SK-N-SH (cell line): ENCODE data around the gene BBS9. TPM values are rescaled to one million over a fixed set of nuclear protein-coding genes. Genes with fewer than 3 reads are reported as not detected.

Experiments used
- CTCF ChIA-PET: fragments of 300-600, 350-600 bp; formaldehyde crosslinking; extraction: SDS; loops from one replicate; lab custom pipeline; 2021; lab: Yijun Ruan, JAX
- POLR2A ChIA-PET: fragments of 350-600 bp; sonication (Branson Sonifier 250); formaldehyde crosslinking; extraction: SDS; loops from one replicate; lab custom pipeline; 2020; ENCODE audit warnings: antibody characterized with exemption, inconsistent platforms; lab: Yijun Ruan, JAX
- DNase-seq: peaks from one replicate; pipeline ENCODE4 v3.0.0; 2012
- H2AFZ ChIP-seq: fragments of 200-600 bp; sonication (generic); 2 replicates; pipeline ENCODE4 v1.8.1; 2016; ENCODE audit warnings: antibody characterized with exemption, mild to moderate bottlenecking, low read depth
- H3F3A ChIP-seq: fragments of 200-600 bp; sonication (generic); replicated peaks from 2 replicates; pipeline ENCODE3; 2016; ENCODE audit warnings: antibody characterized with exemption, mild to moderate bottlenecking; ENCODE audit not compliant: insufficient read depth
- H3K27ac ChIP-seq, 2 experiments: fragments of 200-500 bp in 1 of 2; fragments of 200-600 bp in 1 of 2; sonication (Bioruptor generic) in 1 of 2; sonication (generic), shearing (Covaris generic) in 1 of 2; 2 replicates each; pipeline versions ENCODE4 v1.5.1 to v1.6.1; 2014 to 2016; ENCODE audit warnings: low read depth in 2 of 2, inconsistent platforms in 1 of 2, low read length in 1 of 2, mild to moderate bottlenecking in 1 of 2, mixed read lengths in 1 of 2
- H3K27me3 ChIP-seq: fragments of 200-600 bp; sonication (generic), shearing (Covaris generic); 2 replicates; pipeline ENCODE4 v1.6.1; 2016; ENCODE audit warnings: mixed run types; ENCODE audit not compliant: insufficient read depth
- H3K36me3 ChIP-seq, 2 experiments: fragments of 200-500 bp in 1 of 2; fragments of 200-600 bp in 1 of 2; sonication (Bioruptor generic) in 1 of 2; sonication (generic) in 1 of 2; replicated peaks in 1 of 2; 2 replicates each; pipeline versions ENCODE3 to v1.5.1; 2014 to 2016; ENCODE audit warnings: low read length in 1 of 2, mild to moderate bottlenecking in 1 of 2; ENCODE audit not compliant: insufficient read depth in 2 of 2, control insufficient read depth in 1 of 2
- H3K4me1 ChIP-seq, 2 experiments: fragments of 200-500 bp in 1 of 2; fragments of 200-600 bp in 1 of 2; sonication (Bioruptor generic) in 1 of 2; sonication (generic), shearing (Covaris generic) in 1 of 2; 2 replicates each; pipeline versions ENCODE4 v1.5.1 to v1.6.1; 2014 to 2016; ENCODE audit warnings: low read depth in 1 of 2, low read length in 1 of 2, mixed run types in 1 of 2; ENCODE audit not compliant: insufficient read depth in 2 of 2, control insufficient read depth in 1 of 2
- H3K4me2 ChIP-seq: fragments of 200-600 bp; sonication (generic), shearing (Covaris generic); 2 replicates; pipeline ENCODE4 v1.6.1; 2017; ENCODE audit warnings: mixed run types
- H3K4me3 ChIP-seq, 2 experiments: fragments of 200-500 bp in 1 of 2; fragments of 200-600 bp in 1 of 2; sonication (Bioruptor generic) in 1 of 2; sonication (generic), shearing (Covaris generic) in 1 of 2; 2 replicates each; pipeline versions ENCODE4 v1.5.1 to v1.8.1; 2014 to 2016; ENCODE audit warnings: low read depth in 2 of 2, inconsistent platforms in 1 of 2, low read length in 1 of 2, mild to moderate bottlenecking in 1 of 2, mixed read lengths in 1 of 2, moderate library complexity in 1 of 2
- H3K79me2 ChIP-seq: fragments of 200-600 bp; sonication (generic); 2 replicates; pipeline ENCODE4 v1.8.1; 2017; ENCODE audit warnings: mild to moderate bottlenecking; ENCODE audit not compliant: insufficient read depth
- H3K9ac ChIP-seq: fragments of 200-600 bp; sonication (generic); 2 replicates; pipeline ENCODE4 v1.6.1; 2017; ENCODE audit warnings: mixed run types
- H3K9me2 ChIP-seq: fragments of 200-600 bp; sonication (generic); 2 replicates; pipeline ENCODE4 v1.6.1; 2017; ENCODE audit warnings: mixed run types
- H3K9me3 ChIP-seq: fragments of 200-600 bp; sonication (generic); 2 replicates; pipeline ENCODE4 v1.6.1; 2017; ENCODE audit warnings: mixed run types, mild to moderate bottlenecking, moderate library complexity
- H4K20me1 ChIP-seq: fragments of 200-600 bp; sonication (generic); 2 replicates; pipeline ENCODE4 v1.6.1; 2017; ENCODE audit warnings: mild to moderate bottlenecking, mixed run types; ENCODE audit not compliant: insufficient read depth
- EZH2phosphoT487 ChIP-seq: fragments of 200-600 bp; sonication (generic); IDR thresholded peaks from 2 replicates; pipeline ENCODE4 v1.6.1; 2017; ENCODE audit warnings: low read depth, mixed run types, mild to moderate bottlenecking, antibody characterized with exemption, moderate library complexity, borderline replicate concordance
- FOXJ3 ChIP-seq: sonication (generic); formaldehyde crosslinking; IDR thresholded peaks from 2 replicates; pipeline ENCODE4 v1.5.1; 2020; ENCODE audit warnings: mild to moderate bottlenecking, missing genetic modification reagents
- FOXM1 ChIP-seq: IDR thresholded peaks from 2 replicates; pipeline ENCODE4 v1.4.0; 2012; ENCODE audit warnings: low read depth, mild to moderate bottlenecking
- GABPA ChIP-seq: IDR thresholded peaks from 2 replicates; pipeline ENCODE4 v1.4.0; 2012; ENCODE audit warnings: low read depth, mild to moderate bottlenecking
- GATA2 ChIP-seq: sonication (generic); formaldehyde crosslinking; IDR thresholded peaks from 2 replicates; pipeline ENCODE4 v1.5.0; 2020; ENCODE audit warnings: mild to moderate bottlenecking, missing genetic modification reagents
- JUND ChIP-seq: IDR thresholded peaks from 2 replicates; pipeline ENCODE4 v1.4.0; 2012
- MAX ChIP-seq: IDR thresholded peaks from 2 replicates; pipeline ENCODE4 v1.4.0; 2012; ENCODE audit warnings: low read depth
- MXI1 ChIP-seq: IDR thresholded peaks from 2 replicates; pipeline ENCODE4 v1.6.1; 2012; ENCODE audit warnings: mild to moderate bottlenecking, low read depth, low read length, improper control_type of control experiment
- NFIC ChIP-seq: IDR thresholded peaks from 2 replicates; pipeline ENCODE4 v1.4.0; 2012; ENCODE audit warnings: borderline replicate concordance
- NRF1 ChIP-seq: IDR thresholded peaks from 2 replicates; pipeline ENCODE4 v1.6.1; 2012; ENCODE audit warnings: low read depth, mild to moderate bottlenecking, low read length
- RAD21 ChIP-seq: IDR thresholded peaks from 2 replicates; pipeline ENCODE4 v1.6.1; 2012; ENCODE audit warnings: mild to moderate bottlenecking, low read length
- RCOR1 ChIP-seq: fragments of 150-350 bp; IDR thresholded peaks from 2 replicates; pipeline ENCODE4 v1.6.1; 2017; ENCODE audit warnings: antibody characterized with exemption, low read length
- SIN3A ChIP-seq: IDR thresholded peaks from 2 replicates; pipeline ENCODE4 v1.6.1; 2012; ENCODE audit warnings: low read depth, mild to moderate bottlenecking, low read length, moderate library complexity, borderline replicate concordance
- SMC3 ChIP-seq: IDR thresholded peaks from 2 replicates; pipeline ENCODE4 v1.6.1; 2012; ENCODE audit warnings: low read depth, low read length, improper control_type of control experiment
- TAF1 ChIP-seq: IDR thresholded peaks from 2 replicates; pipeline ENCODE4 v1.6.1; 2012; ENCODE audit warnings: low read depth, mild to moderate bottlenecking, low read length, moderate library complexity, borderline replicate concordance
- TEAD4 ChIP-seq: IDR thresholded peaks from 2 replicates; pipeline ENCODE4 v1.4.0; 2012; ENCODE audit warnings: mild to moderate bottlenecking, borderline replicate concordance; ENCODE audit not compliant: insufficient read depth
- polyA plus RNA-seq, 3 experiments: library from polyadenylated mRNA; depleted of rRNA; stranded (reverse); fragments of >200 nt; gene quantifications; 2 replicates each; pipeline ENCODE4 v1.2.3, GENCODE V29; 2012
- TF ChIP-seq, protein P1 (sequence below): fragments of 150-350 bp; IDR thresholded peaks from 2 replicates; pipeline ENCODE4 v1.6.1; 2017; ENCODE audit warnings: antibody characterized with exemption, low read length, low read depth, borderline replicate concordance
- TF ChIP-seq, protein P2 (sequence below): IDR thresholded peaks from 2 replicates; pipeline ENCODE4 v1.6.1; 2012; ENCODE audit warnings: mild to moderate bottlenecking, low read depth, low read length, moderate library complexity
- TF ChIP-seq, protein P3 (sequence below): fragments of 200-600 bp; sonication (generic); IDR thresholded peaks from 2 replicates; pipeline ENCODE4 v1.6.1; 2017; ENCODE audit warnings: antibody characterized with exemption, mild to moderate bottlenecking, moderate library complexity
- TF ChIP-seq, protein P4 (sequence below): fragments of 150-350 bp; IDR thresholded peaks from 2 replicates; pipeline ENCODE4 v1.6.1; 2016; ENCODE audit warnings: mild to moderate bottlenecking, low read depth, low read length

The BBS9 gene
- polyA plus RNA-seq, 1 of the 3 experiments (the other 2 are of a cell fraction): 7.5 TPM

DNA sequence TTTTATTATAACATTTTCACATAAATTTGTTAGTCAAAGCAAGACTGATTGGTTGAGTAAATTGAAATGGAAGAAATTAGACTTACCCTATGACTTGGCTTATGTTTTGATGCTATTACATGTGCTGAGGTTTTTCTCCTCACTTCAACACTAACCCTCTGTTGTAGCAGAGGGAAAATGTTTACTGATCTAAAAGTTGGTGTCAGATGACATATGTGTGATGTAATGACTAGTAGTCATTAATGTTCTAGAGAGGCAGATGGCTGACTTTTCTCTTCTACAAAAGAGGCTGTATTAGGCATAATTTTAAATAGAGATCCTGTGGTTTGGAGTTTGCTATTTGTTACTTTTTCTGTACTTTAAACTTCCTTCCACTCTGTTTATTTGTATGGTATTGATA is 266.0 kb downstream of the BBS9 start:
- Histone ChIP-seq H3K4me1 (peaks cover 0 to 4% of the 10 kb centered on the region in 2 experiments; a peak in 1 of 4 replicates), H3F3A (no peaks in the 10 kb centered on the region), H3K79me2 (no peaks in the 10 kb centered on the region), H3K9me3 (no peaks in the 10 kb centered on the region), H2AFZ (no peak overlapping the region), H3K9ac (no peak overlapping the region), H3K36me3 (no peaks in the 10 kb centered on the region), H4K20me1 (no peaks in the 10 kb centered on the region), H3K27me3 (no peaks in the 10 kb centered on the region), H3K4me3 (no peak overlapping the region), H3K4me2 (no peak overlapping the region), H3K9me2 (no peaks in the 10 kb centered on the region), H3K27ac (no peak overlapping the region)
- POLR2A ChIA-PET: no interaction called here
- CTCF ChIA-PET: no interaction called here
- TF ChIP-seq RCOR1 (no peak), JUND (no peak), EZH2phosphoT487 (no peak), TEAD4 (no peak), FOXM1 (no peak), MAX (no peak), TAF1 (no peak), GABPA (no peak), SIN3A (no peak), MXI1 (no peak), NRF1 (no peak), SMC3 (no peak), NFIC (no peak), FOXJ3 (CRISPR knock-in tag) (no peak), RAD21 (no peak), GATA2 (CRISPR knock-in tag) (no peak)
- TF ChIP-seq, protein P1, sequence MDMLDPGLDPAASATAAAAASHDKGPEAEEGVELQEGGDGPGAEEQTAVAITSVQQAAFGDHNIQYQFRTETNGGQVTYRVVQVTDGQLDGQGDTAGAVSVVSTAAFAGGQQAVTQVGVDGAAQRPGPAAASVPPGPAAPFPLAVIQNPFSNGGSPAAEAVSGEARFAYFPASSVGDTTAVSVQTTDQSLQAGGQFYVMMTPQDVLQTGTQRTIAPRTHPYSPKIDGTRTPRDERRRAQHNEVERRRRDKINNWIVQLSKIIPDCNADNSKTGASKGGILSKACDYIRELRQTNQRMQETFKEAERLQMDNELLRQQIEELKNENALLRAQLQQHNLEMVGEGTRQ: no peak
- TF ChIP-seq, protein P2, sequence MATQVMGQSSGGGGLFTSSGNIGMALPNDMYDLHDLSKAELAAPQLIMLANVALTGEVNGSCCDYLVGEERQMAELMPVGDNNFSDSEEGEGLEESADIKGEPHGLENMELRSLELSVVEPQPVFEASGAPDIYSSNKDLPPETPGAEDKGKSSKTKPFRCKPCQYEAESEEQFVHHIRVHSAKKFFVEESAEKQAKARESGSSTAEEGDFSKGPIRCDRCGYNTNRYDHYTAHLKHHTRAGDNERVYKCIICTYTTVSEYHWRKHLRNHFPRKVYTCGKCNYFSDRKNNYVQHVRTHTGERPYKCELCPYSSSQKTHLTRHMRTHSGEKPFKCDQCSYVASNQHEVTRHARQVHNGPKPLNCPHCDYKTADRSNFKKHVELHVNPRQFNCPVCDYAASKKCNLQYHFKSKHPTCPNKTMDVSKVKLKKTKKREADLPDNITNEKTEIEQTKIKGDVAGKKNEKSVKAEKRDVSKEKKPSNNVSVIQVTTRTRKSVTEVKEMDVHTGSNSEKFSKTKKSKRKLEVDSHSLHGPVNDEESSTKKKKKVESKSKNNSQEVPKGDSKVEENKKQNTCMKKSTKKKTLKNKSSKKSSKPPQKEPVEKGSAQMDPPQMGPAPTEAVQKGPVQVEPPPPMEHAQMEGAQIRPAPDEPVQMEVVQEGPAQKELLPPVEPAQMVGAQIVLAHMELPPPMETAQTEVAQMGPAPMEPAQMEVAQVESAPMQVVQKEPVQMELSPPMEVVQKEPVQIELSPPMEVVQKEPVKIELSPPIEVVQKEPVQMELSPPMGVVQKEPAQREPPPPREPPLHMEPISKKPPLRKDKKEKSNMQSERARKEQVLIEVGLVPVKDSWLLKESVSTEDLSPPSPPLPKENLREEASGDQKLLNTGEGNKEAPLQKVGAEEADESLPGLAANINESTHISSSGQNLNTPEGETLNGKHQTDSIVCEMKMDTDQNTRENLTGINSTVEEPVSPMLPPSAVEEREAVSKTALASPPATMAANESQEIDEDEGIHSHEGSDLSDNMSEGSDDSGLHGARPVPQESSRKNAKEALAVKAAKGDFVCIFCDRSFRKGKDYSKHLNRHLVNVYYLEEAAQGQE: no peak
- TF ChIP-seq, protein P3, sequence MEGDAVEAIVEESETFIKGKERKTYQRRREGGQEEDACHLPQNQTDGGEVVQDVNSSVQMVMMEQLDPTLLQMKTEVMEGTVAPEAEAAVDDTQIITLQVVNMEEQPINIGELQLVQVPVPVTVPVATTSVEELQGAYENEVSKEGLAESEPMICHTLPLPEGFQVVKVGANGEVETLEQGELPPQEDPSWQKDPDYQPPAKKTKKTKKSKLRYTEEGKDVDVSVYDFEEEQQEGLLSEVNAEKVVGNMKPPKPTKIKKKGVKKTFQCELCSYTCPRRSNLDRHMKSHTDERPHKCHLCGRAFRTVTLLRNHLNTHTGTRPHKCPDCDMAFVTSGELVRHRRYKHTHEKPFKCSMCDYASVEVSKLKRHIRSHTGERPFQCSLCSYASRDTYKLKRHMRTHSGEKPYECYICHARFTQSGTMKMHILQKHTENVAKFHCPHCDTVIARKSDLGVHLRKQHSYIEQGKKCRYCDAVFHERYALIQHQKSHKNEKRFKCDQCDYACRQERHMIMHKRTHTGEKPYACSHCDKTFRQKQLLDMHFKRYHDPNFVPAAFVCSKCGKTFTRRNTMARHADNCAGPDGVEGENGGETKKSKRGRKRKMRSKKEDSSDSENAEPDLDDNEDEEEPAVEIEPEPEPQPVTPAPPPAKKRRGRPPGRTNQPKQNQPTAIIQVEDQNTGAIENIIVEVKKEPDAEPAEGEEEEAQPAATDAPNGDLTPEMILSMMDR: no peak
- TF ChIP-seq, protein P4, sequence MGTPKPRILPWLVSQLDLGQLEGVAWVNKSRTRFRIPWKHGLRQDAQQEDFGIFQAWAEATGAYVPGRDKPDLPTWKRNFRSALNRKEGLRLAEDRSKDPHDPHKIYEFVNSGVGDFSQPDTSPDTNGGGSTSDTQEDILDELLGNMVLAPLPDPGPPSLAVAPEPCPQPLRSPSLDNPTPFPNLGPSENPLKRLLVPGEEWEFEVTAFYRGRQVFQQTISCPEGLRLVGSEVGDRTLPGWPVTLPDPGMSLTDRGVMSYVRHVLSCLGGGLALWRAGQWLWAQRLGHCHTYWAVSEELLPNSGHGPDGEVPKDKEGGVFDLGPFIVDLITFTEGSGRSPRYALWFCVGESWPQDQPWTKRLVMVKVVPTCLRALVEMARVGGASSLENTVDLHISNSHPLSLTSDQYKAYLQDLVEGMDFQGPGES: no peak
- DNase-seq: no peak
